ENCODE data around the gene CTNNA1. TPM values are rescaled to one million over a fixed set of nuclear protein-coding genes. Genes with fewer than 3 reads are reported as not detected.

CTNNA1 gene
- total RNA-seq, 1 donor from 2014 or later, result 304 TPM

DNA sequence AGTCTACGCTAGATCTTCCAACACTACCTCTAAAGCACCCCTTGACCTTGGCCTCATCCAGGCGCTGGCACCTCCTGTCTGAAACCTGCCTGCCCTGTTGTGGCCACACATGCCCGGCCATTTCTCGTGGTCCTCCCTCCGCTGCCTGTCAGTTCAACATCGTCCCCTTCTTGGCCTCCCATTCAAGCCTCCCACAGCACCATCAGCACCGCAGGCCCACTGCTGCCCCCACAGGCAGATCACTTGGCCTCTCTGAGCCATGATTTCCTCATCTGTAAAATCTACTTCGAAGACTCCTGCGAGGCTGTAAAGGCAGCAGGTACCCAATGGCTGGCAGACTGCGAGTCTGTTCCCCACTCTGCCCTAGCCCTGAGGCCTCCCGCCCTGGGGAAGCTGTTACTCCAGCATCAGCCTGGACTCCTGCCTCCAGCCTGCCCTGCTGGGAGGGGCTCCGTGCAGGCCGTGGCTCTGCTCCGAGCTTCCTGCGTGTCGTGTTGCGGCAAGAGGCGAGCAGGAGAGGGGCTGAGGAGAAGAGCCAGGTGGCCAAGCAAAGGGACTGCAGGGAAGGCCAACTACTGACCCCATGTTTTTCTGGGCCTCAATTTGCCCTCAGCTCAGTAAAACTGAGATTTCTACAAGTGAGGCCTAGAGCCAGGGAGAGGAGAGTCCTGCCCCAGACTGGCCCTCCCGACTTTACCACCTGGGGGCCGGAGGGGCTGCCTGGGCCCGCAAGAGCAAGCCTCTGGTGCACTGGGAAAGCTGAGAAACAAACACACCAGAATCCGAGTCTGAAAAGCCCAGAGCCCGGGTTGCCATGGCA lies 192.4 kb downstream of the CTNNA1 start:
- no peaks in the 10 kb centered on the region for H3K9me3 ChIP-seq
- no peak overlapping the region for H3K4me3 ChIP-seq
- H3K27ac ChIP-seq, result no peak overlapping the region
- no peaks in the 10 kb centered on the region for H3K27me3 ChIP-seq
- TF ChIP-seq POLR2A (IDR thresholded peaks at IDR 0.05) (no peak), POLR2AphosphoS5 (IDR thresholded peaks at IDR 0.05; ENCODE audit: insufficient read depth in 1 of 2, low read depth in 1 of 2) (no peak)
- TF ChIP-seq, protein P1, sequence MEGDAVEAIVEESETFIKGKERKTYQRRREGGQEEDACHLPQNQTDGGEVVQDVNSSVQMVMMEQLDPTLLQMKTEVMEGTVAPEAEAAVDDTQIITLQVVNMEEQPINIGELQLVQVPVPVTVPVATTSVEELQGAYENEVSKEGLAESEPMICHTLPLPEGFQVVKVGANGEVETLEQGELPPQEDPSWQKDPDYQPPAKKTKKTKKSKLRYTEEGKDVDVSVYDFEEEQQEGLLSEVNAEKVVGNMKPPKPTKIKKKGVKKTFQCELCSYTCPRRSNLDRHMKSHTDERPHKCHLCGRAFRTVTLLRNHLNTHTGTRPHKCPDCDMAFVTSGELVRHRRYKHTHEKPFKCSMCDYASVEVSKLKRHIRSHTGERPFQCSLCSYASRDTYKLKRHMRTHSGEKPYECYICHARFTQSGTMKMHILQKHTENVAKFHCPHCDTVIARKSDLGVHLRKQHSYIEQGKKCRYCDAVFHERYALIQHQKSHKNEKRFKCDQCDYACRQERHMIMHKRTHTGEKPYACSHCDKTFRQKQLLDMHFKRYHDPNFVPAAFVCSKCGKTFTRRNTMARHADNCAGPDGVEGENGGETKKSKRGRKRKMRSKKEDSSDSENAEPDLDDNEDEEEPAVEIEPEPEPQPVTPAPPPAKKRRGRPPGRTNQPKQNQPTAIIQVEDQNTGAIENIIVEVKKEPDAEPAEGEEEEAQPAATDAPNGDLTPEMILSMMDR (IDR thresholded peaks at IDR 0.05), result no peak
- intact Hi-C loops (cut with DNase I), result no loop called here
- H3K4me1 ChIP-seq, result no peaks in the 10 kb centered on the region
- DNase-seq (ENCODE audit: extremely low spot score in 2 of 2), result no peak
- H3K36me3 ChIP-seq, result no peaks in the 10 kb centered on the region

GRCh38 chr5:138946241-138946623 lies 193.0 kb downstream of the CTNNA1 start:
- no peak overlapping the region for H3K27ac ChIP-seq
- no peak for DNase-seq (ENCODE audit: extremely low spot score in 2 of 2)
- H3K36me3 ChIP-seq, result no peaks in the 10 kb centered on the region
- no peaks in the 10 kb centered on the region for H3K27me3 ChIP-seq
- intact Hi-C loops (cut with DNase I), result no loop called here
- no peaks in the 10 kb centered on the region for H3K4me1 ChIP-seq
- TF ChIP-seq POLR2A (IDR thresholded peaks at IDR 0.05), result no peak
- TF ChIP-seq, protein P1 (IDR thresholded peaks at IDR 0.05), result no peak
- no peak for TF ChIP-seq POLR2AphosphoS5 (IDR thresholded peaks at IDR 0.05; ENCODE audit: insufficient read depth in 1 of 2, low read depth in 1 of 2)
- H3K9me3 ChIP-seq, result no peaks in the 10 kb centered on the region
- H3K4me3 ChIP-seq, result no peak overlapping the region

DNA sequence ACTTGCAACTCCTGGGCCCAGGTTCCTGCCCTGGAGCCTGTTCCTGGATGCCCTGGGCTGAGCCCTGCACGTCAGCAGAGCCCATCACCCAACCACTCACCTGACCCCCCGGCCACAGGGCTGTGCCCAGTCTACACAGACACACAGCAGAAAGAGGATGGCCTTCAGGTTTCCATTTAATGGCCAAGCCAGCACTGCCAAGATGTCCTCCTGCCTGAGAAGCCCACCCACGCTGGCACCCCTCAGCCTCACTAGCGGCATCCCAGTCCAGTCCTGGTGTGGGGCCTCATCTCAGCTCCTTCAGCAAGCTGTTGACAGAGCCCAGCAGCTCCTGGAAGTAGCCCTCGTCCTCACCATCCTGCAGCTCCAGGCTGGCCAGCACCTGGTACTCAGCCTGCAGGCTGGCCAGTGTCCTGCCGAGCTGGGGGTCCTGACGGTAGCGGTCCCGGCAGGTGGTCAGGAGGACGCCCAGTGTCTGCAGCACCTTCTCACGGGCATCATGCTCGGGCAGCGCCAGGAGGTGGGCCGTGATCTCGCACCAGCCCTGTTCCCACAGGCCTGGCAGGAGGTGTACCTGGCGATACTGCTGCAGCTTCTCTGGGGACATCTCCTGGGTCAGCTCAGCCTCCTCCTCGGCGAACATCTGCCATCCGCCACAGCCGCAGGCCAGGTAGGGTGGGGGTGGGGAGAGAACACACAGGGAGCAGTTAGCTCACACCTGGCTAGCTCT lies 193.8 kb downstream of the CTNNA1 start:
- H3K4me1 ChIP-seq, result peaks cover 3% of the 10 kb centered on the region
- H3K9me3 ChIP-seq, result no peaks in the 10 kb centered on the region
- H3K4me3 ChIP-seq, result no peak overlapping the region
- no peaks in the 10 kb centered on the region for H3K36me3 ChIP-seq
- H3K27me3 ChIP-seq, result no peaks in the 10 kb centered on the region
- no peak for DNase-seq (ENCODE audit: extremely low spot score in 2 of 2)
- intact Hi-C loops (cut with DNase I), result no loop called here
- TF ChIP-seq, protein P1 (IDR thresholded peaks at IDR 0.05), result no peak
- TF ChIP-seq POLR2AphosphoS5 (IDR thresholded peaks at IDR 0.05; ENCODE audit: insufficient read depth in 1 of 2, low read depth in 1 of 2) (no peak), POLR2A (IDR thresholded peaks at IDR 0.05) (no peak)
- H3K27ac ChIP-seq, result no peak overlapping the region

- H3K27me3 ChIP-seq, result no peaks in the 10 kb centered on the region
- H3K9me3 ChIP-seq, result no peaks in the 10 kb centered on the region
- TF ChIP-seq POLR2A (IDR thresholded peaks at IDR 0.05) (no peak), POLR2AphosphoS5 (IDR thresholded peaks at IDR 0.05; ENCODE audit: insufficient read depth in 1 of 2, low read depth in 1 of 2) (no peak)
- TF ChIP-seq, protein P1 (IDR thresholded peaks at IDR 0.05), result no peak
- DNase-seq (ENCODE audit: extremely low spot score in 2 of 2), result no peak
- no peaks in the 10 kb centered on the region for H3K36me3 ChIP-seq
- H3K4me3 ChIP-seq, result no peak overlapping the region
- peaks cover 11% of the 10 kb centered on the region for H3K4me1 ChIP-seq
- intact Hi-C loops (cut with DNase I), result no loop called here
- H3K27ac ChIP-seq, result no peak overlapping the region
Measured at GRCh38 chr5:138947780-138948179, 194.6 kb downstream of the CTNNA1 start.
